Osteoblast (primary cell): ENCODE results near the gene PRKCA. TPM values are rescaled to one million over a fixed set of nuclear protein-coding genes. Genes with fewer than 3 reads are reported as not detected.

Source experiments
- DNase-seq: peaks from one replicate; pipeline ENCODE4 v3.0.0; 2011; ENCODE audit warnings: low spot score, mixed read lengths; ENCODE audit not compliant: insufficient read length; ENCODE audit errors: missing footprints
- H2AFZ ChIP-seq: 2 replicates; pipeline ENCODE4 v1.6.0; 2011; ENCODE audit warnings: mild to moderate bottlenecking, low read length
- H3K27ac ChIP-seq: 2 replicates; pipeline ENCODE4 v1.5.1; 2011; ENCODE audit warnings: mild to moderate bottlenecking, low read depth, low read length, moderate library complexity
- H3K27me3 ChIP-seq: 2 replicates; pipeline ENCODE4 v1.6.0; 2012; ENCODE audit warnings: mild to moderate bottlenecking, control low read depth, inconsistent platforms, low read length, moderate library complexity; ENCODE audit not compliant: insufficient read depth
- H3K36me3 ChIP-seq: 2 replicates; pipeline ENCODE4 v1.5.1; 2011; ENCODE audit warnings: mild to moderate bottlenecking, low read length, control low read depth, moderate library complexity; ENCODE audit not compliant: insufficient read depth
- H3K4me1 ChIP-seq: 2 replicates; pipeline ENCODE4 v1.5.1; 2011; ENCODE audit warnings: mild to moderate bottlenecking, low read length, control low read depth, moderate library complexity; ENCODE audit not compliant: insufficient read depth
- H3K4me2 ChIP-seq: 2 replicates; pipeline ENCODE4 v1.6.0; 2011; ENCODE audit warnings: mild to moderate bottlenecking, low read length; ENCODE audit not compliant: insufficient read depth
- H3K4me3 ChIP-seq: fragments of 200-600 bp; sonication (generic); 3 replicates; pipeline ENCODE4 v1.5.1; 2012; ENCODE audit warnings: mild to moderate bottlenecking, low read length, inconsistent platforms; ENCODE audit not compliant: insufficient read depth
- H3K79me2 ChIP-seq: 2 replicates; pipeline ENCODE4 v1.6.0; 2012; ENCODE audit warnings: mild to moderate bottlenecking, low read length, control low read depth, inconsistent platforms; ENCODE audit not compliant: insufficient read depth
- H3K9me3 ChIP-seq: 2 replicates; pipeline ENCODE4 v1.5.1; 2011; ENCODE audit warnings: low read depth, low read length, control low read depth
- H4K20me1 ChIP-seq: 2 replicates; pipeline ENCODE4 v1.6.0; 2012; ENCODE audit warnings: mild to moderate bottlenecking, low read length, control low read depth; ENCODE audit not compliant: insufficient read depth
- CTCF ChIP-seq: IDR thresholded peaks from 2 replicates; pipeline ENCODE4 v1.5.1; 2011; ENCODE audit warnings: mild to moderate bottlenecking, low read depth, low read length, moderate library complexity; ENCODE audit errors: extremely low read depth
- total RNA-seq: library from RNA; depleted of rRNA; stranded (reverse); fragments of >200 nt; gene quantifications from 2 replicates; pipeline ENCODE4 v1.2.3, GENCODE V29; 2012

Gene PRKCA
- total RNA-seq, 1 donor, result 46.0 TPM

- Histone ChIP-seq H3K9me3 (no peaks in the 10 kb centered on the region), H3K27ac (no peak overlapping the region), H3K4me3 (no peak overlapping the region), H3K36me3 (peaks cover 3% of the 10 kb centered on the region), H3K79me2 (peaks cover 63% of the 10 kb centered on the region), H4K20me1 (peaks cover 5% of the 10 kb centered on the region), H3K4me1 (peaks cover 11% of the 10 kb centered on the region), H2AFZ (no peak overlapping the region), H3K4me2 (no peak overlapping the region), H3K27me3 (no peaks in the 10 kb centered on the region)
- TF ChIP-seq CTCF, result no peak
- DNase-seq, result no peak
Measured at GRCh38 chr17:66515974-66516373, 213.6 kb downstream of the PRKCA start.

GRCh38 chr17:66517336-66518009 is 215.1 kb downstream of the PRKCA start:
- no peak for DNase-seq
- Histone ChIP-seq H3K79me2 (peaks cover 59% of the 10 kb centered on the region), H2AFZ (no peak overlapping the region), H3K4me2 (no peak overlapping the region), H3K4me3 (no peak overlapping the region), H3K27ac (no peak overlapping the region), H3K9me3 (no peaks in the 10 kb centered on the region), H4K20me1 (peaks cover 7% of the 10 kb centered on the region), H3K27me3 (no peaks in the 10 kb centered on the region), H3K4me1 (peaks cover 16% of the 10 kb centered on the region), H3K36me3 (peaks cover 3% of the 10 kb centered on the region)
- TF ChIP-seq CTCF, result no peak

GRCh38 chr17:66518108-66518507 is 215.7 kb downstream of the PRKCA start:
- TF ChIP-seq CTCF, result no peak
- H3K4me2 ChIP-seq, result no peak overlapping the region
- no peaks in the 10 kb centered on the region for H3K27me3 ChIP-seq
- no peak overlapping the region for H3K27ac ChIP-seq
- DNase-seq, result no peak
- H3K79me2 ChIP-seq, result peaks cover 58% of the 10 kb centered on the region
- peaks cover 13% of the 10 kb centered on the region for H4K20me1 ChIP-seq
- H3K4me3 ChIP-seq, result no peak overlapping the region
- H2AFZ ChIP-seq, result no peak overlapping the region
- H3K9me3 ChIP-seq, result no peaks in the 10 kb centered on the region
- H3K4me1 ChIP-seq, result peaks cover 23% of the 10 kb centered on the region
- H3K36me3 ChIP-seq, result peaks cover 3% of the 10 kb centered on the region

- no peak for DNase-seq
- Histone ChIP-seq H3K27ac (no peak overlapping the region), H3K27me3 (no peaks in the 10 kb centered on the region), H3K4me1 (peaks cover 27% of the 10 kb centered on the region), H2AFZ (no peak overlapping the region), H4K20me1 (peaks cover 13% of the 10 kb centered on the region), H3K4me2 (no peak overlapping the region), H3K9me3 (no peaks in the 10 kb centered on the region), H3K36me3 (peaks cover 3% of the 10 kb centered on the region), H3K79me2 (peaks cover 54% of the 10 kb centered on the region), H3K4me3 (no peak overlapping the region)
- TF ChIP-seq CTCF, result no peak
Measured at GRCh38 chr17:66518677-66519076, 216.3 kb downstream of the PRKCA start.
